NCI-H1930 (cell line): ENCODE results near the gene MAML2.

ENCODE experiments used
- DNase-seq, 2 experiments: peaks; one replicate each; lab custom pipeline; 2025; lab: John Stamatoyannopoulos, UW

Gene MAML2

DNA sequence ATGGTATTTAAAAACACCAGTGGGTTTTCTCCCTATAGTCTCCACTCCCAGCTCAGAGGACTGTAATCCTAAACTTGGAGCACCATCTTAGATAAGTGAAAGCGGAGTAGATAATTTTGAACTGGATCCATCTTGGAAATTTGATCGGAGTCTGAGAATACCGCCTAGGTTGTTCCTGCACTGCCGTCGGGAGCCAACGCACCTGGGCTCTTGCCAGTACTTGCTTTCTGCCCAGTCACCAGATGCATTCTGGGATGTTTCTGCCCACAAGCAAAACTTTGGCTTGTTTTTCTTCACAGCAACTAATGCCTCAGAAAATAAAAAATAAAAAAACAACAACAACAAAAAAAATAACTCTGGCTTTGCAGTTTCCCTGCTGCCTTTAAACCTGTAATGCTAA is 306.1 kb downstream of the MAML2 start:
- no peak for DNase-seq

DNA sequence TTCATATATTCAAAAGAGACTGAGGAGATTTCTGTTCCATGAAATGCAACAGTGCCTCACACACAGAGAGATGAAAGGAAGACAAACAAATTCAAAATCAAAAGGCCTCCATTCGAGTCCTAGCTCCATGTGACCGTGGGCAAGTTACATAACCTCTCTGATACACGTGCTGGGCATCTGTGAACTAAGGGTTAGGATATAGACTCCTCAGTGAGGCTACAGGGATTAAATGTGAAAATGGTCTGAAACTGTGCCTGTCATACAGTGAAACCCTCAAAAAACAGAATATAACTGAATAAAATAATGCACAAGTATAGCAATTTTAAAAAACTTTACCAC is 307.3 kb downstream of the MAML2 start:
- no peak for DNase-seq

DNA sequence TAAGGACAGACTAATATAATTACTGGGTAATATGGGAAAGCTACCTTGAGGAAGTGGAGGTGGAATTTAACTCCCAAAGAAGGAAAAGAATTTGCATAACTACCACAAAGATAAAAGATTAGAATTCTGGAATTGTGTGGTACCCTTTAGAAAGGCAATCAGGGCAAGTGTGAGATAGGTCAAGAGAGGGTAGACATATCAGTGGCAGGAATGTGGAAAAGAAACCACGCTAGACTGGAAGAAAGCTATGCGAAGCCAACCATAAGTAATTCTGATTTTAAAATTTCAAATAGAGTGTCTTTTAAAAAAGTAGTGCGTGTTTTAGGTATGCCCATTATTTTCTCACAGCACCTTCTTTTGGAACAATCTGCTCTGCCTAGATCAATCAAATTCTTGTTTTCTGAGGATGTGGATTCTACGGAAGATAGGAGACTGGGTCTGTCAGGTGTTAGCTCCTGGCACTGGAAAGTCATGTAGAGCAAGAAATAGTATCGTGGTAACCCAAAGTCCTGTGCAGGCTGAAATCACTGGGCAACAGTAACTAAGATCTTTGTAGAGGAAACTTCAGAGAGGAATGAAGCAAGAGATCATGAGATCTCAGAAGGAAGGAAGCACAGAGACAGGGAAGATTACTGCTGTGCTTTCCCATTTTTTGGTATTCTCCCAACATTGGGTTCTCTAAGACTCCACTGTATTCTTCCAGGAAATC is 307.8 kb downstream of the MAML2 start:
- no peak for DNase-seq

DNA sequence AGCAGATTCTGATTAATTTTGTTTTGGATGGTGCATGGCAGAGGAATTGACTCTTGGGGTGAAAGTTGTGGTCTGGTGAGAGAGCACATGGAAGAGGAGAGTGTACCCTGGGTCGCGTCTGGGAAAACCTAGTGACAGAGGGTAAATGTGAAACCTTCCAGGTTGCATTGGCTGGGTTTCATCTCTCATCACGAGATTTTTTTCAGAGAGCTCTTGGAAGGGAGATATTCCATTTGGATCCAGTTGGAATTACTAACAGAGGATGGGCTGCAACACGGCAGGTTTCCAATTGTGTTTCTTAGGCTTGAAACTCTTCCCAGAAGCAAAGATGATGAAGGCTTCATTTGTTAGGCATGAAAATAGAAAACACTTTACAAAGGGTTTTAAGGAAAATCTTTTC is 309.4 kb downstream of the MAML2 start:
- no peak for DNase-seq

DNA sequence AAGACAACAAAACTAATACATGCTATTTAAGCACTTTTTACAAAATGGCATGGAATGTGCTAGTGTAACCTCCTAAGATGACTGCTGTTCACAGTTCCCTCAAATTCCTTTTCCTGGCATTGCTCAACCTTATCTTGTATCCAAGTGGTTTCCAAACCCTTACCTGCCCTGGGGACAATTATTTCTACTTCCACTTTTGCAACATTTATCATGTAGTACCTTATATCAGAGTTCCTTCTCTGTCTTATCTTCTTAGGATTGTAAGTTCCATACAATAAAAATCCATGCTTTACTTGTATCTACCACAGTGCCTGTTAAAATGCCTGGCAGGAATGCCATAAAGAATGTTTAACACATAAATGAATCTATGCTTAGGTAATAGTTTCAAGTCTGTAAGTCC is 309.9 kb downstream of the MAML2 start:
- DNase-seq, result no peak

DNA sequence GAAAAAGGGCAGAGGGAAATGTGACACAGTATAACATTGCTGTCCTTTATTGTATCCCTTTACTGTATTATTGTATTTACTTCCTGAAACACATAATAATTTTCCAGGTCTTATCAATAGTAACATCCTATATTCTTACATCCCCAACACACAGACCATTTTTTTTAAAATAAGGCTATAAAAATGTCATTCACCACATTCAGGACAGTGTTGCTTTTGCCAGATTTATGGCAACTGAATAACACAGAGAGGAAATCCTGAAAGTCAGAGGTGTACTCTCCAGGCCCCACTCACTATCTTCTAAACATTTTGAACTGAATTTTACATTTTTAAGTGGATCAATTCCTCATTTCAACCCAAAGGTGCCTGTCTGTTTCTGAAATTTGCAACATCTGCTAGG is 314.2 kb downstream of the MAML2 start:
- no peak for DNase-seq

DNA sequence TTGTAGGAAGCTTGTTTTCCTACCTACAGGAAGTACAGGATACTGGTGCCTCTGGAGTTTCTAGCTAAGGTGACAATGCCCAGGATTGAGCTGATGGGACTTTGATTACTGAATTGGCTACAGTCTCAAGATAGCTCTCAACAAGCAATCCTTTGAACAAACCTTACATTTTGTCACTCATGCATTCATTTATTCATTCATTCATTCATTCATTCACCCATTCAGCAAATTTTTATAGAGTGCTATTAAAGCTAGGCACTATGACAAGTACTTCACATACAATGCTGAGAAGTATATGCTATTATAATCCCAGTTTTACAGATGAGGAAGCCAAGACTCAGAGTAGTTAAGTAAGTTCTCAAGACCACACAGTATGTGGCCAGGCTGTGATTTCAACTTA is 316.0 kb downstream of the MAML2 start:
- no peak for DNase-seq

DNA sequence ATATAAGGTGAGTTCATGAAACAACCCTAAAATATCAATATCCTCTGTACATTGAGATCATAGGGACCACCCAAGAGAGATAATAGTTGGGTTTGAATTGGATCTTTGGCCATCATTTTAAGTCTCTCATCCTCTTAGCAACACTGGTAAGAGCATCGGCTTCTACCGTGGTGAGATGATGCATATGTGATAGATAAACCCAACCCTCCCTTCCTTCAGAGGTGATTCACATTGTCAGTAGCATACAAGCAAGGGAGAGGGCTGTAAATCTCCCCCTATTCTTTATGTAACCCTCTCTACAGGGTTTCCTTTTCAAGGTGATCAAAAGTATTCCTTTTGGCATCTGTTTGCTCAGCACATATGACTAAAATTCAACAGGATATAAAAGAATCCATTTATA is 316.7 kb downstream of the MAML2 start:
- no peak for DNase-seq

DNA sequence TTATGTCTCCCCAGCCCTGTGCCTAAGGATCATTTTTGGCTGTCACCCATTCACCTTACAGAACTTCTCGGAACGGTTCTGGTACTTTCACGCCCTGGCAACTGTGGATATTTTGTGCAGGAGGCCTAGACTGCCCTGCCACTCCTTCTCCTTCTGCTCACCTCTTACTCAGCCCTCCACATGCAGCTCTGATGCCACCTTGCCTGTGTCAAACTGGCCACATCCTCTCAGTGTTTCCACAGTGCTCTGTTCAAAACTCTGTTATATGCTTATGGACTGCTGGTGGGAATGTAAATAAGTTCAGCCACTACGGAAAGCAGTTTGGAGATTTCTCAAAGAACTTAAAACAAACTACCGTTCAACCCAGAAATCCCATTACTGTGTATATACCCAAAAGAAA is 318.3 kb downstream of the MAML2 start:
- DNase-seq, result no peak

DNA sequence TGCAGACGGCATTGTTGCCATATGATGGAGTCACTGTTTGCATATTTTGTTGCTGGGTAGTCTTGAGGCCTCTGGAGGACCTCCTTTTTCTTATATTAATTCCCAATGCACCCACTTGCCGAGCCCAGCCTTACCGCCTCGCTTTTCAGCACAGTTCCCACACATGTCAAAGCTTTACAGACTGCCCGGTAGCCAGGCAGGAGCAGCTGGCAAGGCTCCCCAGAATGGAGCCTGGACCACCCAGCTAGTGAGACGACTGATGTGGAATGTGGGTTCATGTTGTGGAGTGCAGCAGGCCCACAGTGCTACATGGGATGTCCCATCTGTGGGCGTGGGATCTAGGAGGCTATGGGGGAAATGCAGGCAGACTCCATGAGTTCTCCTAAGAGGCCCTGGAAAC is 319.7 kb downstream of the MAML2 start:
- no peak for DNase-seq

DNA sequence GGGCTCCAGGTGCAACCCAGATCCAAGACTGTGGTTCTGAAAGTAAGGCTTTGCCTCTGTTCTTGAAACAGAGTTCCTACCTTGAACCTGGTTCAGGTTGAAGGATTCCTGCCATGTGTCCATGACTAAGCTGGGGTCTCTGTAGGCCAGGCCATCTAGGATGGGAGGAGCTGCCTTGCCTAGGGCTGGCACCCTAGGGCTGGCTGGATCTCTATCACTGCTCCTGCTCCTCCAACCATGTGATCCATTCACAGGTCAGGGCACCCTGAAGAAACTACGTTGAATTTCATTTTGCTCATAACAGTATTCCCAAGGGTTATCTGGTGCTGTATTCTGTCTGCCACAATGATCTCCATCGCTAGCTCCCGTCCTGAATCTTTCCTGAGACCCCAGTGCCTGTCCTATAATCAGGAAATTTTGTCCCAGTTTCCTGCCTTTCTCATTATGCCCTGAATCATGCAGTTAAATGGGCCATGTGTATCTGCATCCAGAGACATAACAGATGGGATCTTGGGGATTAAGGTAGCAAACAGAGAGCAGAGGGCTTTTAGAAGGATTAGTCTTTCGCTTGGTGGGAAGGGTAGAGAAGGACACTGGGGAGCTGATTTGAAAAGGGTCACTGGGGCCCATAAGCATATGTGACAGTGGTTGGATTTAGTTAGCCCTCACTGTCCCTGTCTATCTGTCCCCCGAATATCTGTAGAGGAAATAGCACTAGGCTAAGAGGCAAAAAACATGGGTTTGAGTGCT is 320.9 kb downstream of the MAML2 start:
- no peak for DNase-seq

DNA sequence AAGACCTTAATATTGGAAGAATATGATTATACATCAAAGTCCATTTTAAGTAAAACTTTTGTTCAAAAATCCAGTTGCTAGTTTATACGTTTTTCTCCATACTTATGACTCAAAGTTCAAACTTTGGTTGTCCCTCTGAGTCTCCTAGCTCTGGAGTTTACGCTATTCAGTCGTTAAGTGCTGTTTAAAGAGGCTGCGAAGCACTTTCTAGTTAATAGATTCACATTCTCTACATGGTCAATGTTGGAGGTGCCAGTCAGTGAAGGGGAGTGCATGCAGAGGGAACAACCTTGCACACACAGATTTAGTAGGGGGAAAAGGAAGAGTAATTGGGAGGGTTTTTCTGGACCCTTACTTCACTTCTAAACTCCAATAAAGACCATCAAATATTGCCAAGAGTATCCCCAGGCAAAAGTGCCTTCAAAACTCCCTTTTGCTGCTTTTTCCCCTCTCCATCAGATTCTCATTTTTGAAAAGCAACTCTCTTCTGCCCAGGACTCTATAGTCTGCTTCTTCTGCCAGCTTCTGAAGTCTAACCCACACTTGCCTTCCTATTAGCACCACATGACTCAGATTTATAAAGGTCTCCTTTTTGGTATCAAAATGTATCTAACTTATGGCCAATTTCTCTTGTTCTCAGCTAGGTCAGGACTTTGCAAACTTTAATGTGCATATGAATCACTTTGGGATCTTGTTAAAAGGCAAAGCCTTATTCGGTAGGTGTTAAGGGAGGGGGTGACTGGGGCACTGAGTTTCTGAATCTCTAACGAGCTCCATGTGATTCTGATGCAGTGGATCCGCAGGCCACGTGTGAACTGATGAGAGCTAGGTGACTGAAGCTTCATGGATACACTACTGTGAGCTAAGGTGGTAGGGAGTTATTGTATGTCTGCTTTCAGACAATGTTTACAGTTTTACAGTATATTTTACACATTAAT is 322.9 kb downstream of the MAML2 start:
- no peak for DNase-seq

DNA sequence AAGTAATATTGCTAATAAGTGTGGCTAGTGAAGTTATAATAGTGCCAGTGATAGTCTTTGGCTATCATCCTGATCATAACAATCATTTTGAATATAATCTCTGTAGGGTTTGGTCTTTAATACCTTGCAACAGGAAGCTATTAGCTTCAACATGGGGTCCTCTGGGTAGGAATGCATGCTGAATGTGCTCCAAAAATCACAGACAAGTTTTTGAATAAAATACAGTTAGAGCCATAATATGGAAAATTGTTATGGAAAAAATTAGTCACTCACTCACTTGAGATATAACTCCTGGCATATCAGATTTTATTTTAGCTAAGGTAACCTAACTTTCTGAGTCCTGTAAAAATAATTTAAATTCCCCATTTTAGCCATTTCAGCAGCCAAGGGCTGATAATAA is 323.7 kb downstream of the MAML2 start:
- DNase-seq, result no peak

DNA sequence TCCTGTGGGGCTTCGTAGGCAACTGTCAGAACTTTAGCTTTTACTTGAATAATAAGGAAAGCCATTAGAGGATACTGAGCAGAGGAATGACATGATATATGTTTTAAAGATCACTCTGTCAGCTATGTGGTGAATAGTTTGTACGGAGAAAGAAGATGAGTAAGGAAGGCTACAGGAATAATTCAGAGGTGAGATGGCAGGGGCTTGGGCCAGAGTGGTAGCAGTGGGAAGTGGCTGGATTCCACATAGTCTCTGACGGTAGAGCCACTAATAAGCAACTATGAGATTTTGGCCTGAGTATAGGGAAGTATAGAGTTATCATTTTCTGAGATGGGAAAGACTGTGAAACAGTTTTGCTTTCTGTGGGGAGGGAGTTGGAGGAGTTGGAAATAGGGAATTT is 325.1 kb downstream of the MAML2 start:
- no peak for DNase-seq

DNA sequence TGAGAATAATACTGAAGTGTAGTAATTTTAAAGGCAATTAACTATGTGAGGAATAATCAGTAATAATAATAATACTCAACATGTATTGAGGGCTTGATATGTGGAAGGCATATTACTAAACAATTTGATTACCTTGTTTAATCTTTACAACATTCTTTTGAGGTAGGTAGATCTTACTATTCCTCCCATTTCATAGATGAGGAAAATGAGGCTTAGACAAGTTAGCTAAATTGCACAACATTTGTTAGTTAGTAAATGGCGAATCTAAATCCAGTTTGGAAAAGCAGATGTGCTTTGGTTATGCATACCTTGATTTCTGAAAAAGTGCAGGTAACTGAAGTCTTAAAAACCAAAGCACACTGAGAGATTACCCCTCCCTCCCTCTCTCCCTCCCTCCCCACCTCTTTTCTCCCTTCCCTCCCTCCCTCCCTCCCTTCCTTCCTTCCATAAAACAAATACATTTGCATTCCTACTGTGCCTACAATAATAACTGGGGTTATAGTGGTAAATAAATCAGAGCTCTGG is 326.0 kb downstream of the MAML2 start:
- DNase-seq, result no peak

DNA sequence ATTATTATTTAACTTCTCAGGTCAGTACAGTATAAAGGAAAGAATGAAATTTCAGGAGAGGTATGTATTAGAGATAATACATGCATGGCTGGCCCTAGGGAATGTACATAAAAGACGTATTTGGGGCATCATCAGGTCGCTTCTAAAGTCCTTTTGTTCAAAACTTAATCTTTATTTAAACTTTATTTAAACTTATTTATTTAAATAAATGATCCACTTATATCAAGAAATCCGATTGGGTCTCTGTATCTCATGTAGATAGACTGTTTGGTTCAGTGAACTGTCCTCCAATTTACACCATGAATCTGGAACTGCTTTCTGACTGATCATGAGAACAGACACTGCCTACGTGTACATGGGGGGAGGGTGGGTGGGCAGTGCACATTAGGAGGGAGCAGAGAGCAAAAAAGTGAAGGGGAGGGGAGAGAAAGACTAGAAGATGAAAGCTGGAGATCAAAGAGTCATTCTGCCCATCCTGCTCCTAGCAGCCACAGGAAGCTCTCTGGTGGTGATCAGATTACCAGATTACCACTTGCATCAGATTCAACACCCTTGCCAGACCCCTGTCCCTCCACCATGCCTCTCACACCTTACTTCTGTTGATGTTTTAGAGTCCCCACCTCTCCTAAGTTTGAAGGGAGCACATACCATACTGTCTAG is 327.0 kb downstream of the MAML2 start:
- no peak for DNase-seq

DNA sequence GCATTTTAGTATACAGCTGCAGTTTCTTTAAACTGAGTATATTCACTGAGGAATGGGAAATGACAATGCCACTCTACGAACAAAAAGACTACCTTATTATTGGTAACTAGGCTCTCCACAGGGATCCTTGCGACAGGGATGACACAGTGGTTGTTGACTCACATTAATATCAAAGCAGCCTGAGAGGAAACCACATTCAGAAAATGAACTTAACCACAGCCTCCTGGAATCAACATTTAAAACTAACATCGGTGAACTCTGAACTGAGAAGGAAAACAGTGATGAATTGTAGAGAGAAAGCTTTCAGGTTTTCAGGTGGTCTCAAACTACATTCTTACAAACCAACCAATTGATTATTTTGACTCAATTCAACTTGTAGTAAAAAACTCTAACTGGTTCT is 328.8 kb downstream of the MAML2 start:
- no peak for DNase-seq

DNA sequence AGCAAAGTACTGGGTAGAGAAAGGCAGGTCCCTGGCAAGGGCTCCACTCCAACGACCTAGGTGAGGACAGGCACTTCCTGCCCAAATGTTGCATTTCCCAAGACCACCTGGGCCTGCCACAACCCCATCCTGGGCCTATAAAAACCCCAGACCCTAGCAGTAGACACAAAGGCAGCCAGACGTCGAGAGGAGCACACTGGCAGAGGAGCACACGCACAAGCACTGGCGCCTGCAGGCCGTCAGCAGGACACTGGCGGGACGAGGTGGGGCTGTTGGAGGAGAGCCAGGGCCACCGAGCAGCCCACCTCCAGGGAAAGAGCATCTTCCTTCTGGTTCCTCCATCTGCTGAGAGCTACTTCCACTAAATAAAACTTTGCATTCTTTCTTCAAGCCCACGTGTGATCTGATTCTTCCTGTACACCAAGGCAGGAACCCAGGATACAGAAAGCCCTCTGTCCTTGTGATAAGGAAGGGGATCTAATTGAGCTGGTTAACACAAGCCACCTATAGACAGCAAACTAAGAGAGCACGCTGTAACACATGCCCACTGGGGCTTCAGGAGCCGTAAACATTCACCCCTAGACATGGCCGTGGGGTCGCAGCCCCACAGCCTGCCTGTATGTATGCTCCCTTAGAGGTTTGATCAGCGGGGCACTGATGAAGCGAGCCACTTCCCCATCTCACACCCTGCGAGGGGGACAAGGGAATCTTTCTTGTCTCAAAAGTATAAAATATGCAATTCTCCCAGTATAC is 329.4 kb downstream of the MAML2 start:
- DNase-seq, result no peak

DNA sequence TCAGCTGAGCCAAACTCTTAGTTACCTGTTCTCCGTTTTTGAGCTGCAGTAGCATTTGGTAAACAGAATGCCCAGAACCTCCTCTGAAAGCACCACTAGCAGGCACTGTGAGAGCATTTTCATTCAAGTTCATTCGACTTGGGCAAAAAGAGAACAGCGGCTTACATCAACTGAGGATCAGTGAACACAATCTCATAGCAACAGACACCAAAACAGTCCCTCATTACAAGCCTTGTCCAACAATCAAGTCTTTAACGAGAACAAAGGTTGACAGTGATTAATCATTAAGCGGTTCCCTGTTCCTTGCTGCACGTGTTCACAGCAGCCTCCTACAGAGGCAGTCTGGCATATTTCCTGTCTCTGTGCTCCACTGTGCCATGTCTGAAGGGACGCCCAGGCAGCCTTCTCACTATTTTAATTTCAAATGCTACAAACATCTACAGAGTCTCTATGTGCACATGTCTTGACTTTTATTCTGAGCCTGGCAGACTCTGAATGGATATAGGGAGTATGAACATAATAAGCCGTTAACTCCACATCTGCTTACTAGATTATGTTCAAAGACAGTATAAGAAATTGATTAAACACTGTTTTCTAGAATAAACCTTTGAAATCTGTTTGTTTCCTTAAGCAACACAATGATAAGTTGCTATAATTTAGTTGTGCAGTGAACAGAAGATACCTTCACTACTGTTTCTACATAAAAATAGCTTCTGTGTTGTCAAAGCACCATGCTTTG is 330.7 kb downstream of the MAML2 start:
- DNase-seq, result no peak

DNA sequence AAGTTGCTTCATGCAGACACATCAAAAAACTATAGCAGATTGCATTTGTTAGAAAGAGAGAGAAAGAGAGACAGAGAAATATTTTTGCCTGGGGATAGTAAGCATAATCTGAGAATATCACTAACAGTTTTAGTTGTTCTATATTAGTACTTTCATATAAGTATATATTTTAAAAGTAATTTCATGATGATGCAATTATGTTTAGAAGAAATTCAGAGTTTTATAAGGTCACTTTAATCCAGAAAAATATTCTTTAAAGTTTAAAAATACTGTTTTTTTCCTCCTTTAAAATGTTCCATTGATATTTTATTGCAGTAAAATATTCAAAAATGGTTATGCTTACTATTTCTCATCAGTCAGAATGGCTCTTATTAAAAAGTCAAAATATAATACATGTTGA is 332.3 kb downstream of the MAML2 start:
- no peak for DNase-seq
